Endothelial cell of umbilical vein (primary cell): ENCODE data around the gene PRELID3B. TPM values are rescaled to one million over a fixed set of nuclear protein-coding genes. Genes with fewer than 3 reads are reported as not detected.
"Not testable (repeated sequence)": the region's sequence is repeated elsewhere in the genome, so short reads cannot be mapped to it uniquely, and the experiment has no call there.

Experiments used
- BruUV-seq: library from RNA; stranded (reverse); fragments of 400-500 nt; replicated peaks from 2 replicates; lab custom pipeline; 2021; lab: Mats Ljungman, UMichigan
- CTCF ChIA-PET: fragments of 300-600, 350-600 bp; sonication (Branson Sonifier 250); formaldehyde crosslinking; loops from one replicate; lab custom pipeline; 2021; ENCODE audit warnings: antibody characterized with exemption, inconsistent platforms; lab: Charles Lee
- POLR2A ChIA-PET: fragments of 300-600, 350-600 bp; sonication (Branson Sonifier 250); formaldehyde crosslinking; loops from one replicate; lab custom pipeline; 2021; ENCODE audit warnings: antibody characterized with exemption, inconsistent platforms; lab: Charles Lee
- DNase-seq: peaks from one replicate; pipeline ENCODE4 v3.0.0-alpha.2; 2011; ENCODE audit warnings: low read depth, low spot score
- FAIRE-seq: peaks from 2 replicates; lab custom pipeline; 2011; peaks lifted over from hg19 to GRCh38; lab: Jason Lieb, UNC
- H2AFZ ChIP-seq: 2 replicates; pipeline ENCODE4 v1.6.0; 2012; ENCODE audit warnings: low read depth, low read length, control low read depth, inconsistent platforms
- H3K27ac ChIP-seq: 2 replicates; pipeline ENCODE4 v1.5.1; 2011; ENCODE audit warnings: low read depth, mild to moderate bottlenecking, control low read depth, low read length, moderate library complexity; ENCODE audit not compliant: insufficient read depth
- H3K27me3 ChIP-seq, 2 experiments: 2 replicates each; pipeline versions ENCODE4 v1.6.0 to v1.6.1; 2011; ENCODE audit warnings: low read length in 2 of 2, mixed read lengths in 1 of 2; ENCODE audit not compliant: control insufficient read depth in 2 of 2, insufficient read depth in 2 of 2
- H3K36me3 ChIP-seq, 2 experiments: 2 replicates in 1 of 2; 3 replicates in 1 of 2; pipeline ENCODE4 v1.5.1; 2011; ENCODE audit warnings: low read length in 2 of 2, mild to moderate bottlenecking in 1 of 2, moderate library complexity in 1 of 2; ENCODE audit not compliant: control insufficient read depth in 2 of 2, insufficient read depth in 2 of 2; ENCODE audit errors: extremely low read depth in 1 of 2
- H3K4me1 ChIP-seq: 3 replicates; pipeline ENCODE4 v1.5.1; 2011; ENCODE audit warnings: mild to moderate bottlenecking, low read length; ENCODE audit not compliant: control insufficient read depth, insufficient read depth; ENCODE audit errors: extremely low read depth
- H3K4me2 ChIP-seq: 2 replicates; pipeline ENCODE4 v1.6.1; 2011; ENCODE audit warnings: low read length, control low read depth, mixed read lengths; ENCODE audit not compliant: insufficient read depth
- H3K4me3 ChIP-seq, 3 experiments: fragments of 200-600 bp in 1 of 3; sonication (generic), shearing (Covaris generic) in 1 of 3; replicated peaks in 1 of 3; 2 replicates each; pipeline ENCODE4 v1.5.1; 2011 to 2016; ENCODE audit warnings: control low read depth in 3 of 3, low read length in 3 of 3, mild to moderate bottlenecking in 2 of 3, inconsistent platforms in 1 of 3, low read depth in 1 of 3, moderate library complexity in 1 of 3; ENCODE audit not compliant: insufficient read depth in 1 of 3
- H3K79me2 ChIP-seq: 2 replicates; pipeline ENCODE4 v1.6.0; 2012; ENCODE audit warnings: low read length, inconsistent platforms; ENCODE audit not compliant: control insufficient read depth, insufficient read depth
- H3K9ac ChIP-seq: replicated peaks from 2 replicates; pipeline ENCODE3; 2011; ENCODE audit warnings: low read length, control low read depth; ENCODE audit not compliant: insufficient read depth; ENCODE audit errors: extremely low read depth
- H3K9me1 ChIP-seq: replicated peaks from 3 replicates; pipeline ENCODE4 v1.6.0; 2011; ENCODE audit warnings: mild to moderate bottlenecking, low read length; ENCODE audit not compliant: control insufficient read depth, insufficient read depth; ENCODE audit errors: extremely low read depth
- H3K9me3 ChIP-seq: replicated peaks from 2 replicates; pipeline ENCODE4 v1.5.1; 2012; ENCODE audit warnings: low read length, inconsistent platforms; ENCODE audit not compliant: control insufficient read depth, insufficient read depth
- H4K20me1 ChIP-seq: replicated peaks from 2 replicates; pipeline ENCODE3; 2011; ENCODE audit warnings: mild to moderate bottlenecking, low read length; ENCODE audit not compliant: control insufficient read depth, insufficient read depth; ENCODE audit errors: extremely low read depth
- CTCF ChIP-seq, 2 donors: IDR thresholded peaks; 1 replicate in 1 of 2; 2 replicates in 1 of 2; pipeline ENCODE4 v1.5.1; 2011; ENCODE audit warnings: low read length in 2 of 2, mild to moderate bottlenecking in 2 of 2, moderate library complexity in 2 of 2, control low read depth in 1 of 2, inconsistent platforms in 1 of 2, low read depth in 1 of 2; ENCODE audit not compliant: insufficient read depth in 1 of 2; ENCODE audit errors: extremely low read depth in 1 of 2
- EZH2 ChIP-seq: IDR thresholded peaks from 2 replicates; pipeline ENCODE4 v1.6.1; 2012; ENCODE audit warnings: borderline replicate concordance, low read depth, mild to moderate bottlenecking, moderate library complexity, low read length, inconsistent platforms; ENCODE audit not compliant: severe bottlenecking
- FOS ChIP-seq: IDR thresholded peaks from 2 replicates; pipeline ENCODE4 v1.6.1; 2011; ENCODE audit warnings: mild to moderate bottlenecking, low read length, moderate library complexity, borderline replicate concordance; ENCODE audit not compliant: insufficient read depth
- GATA2 ChIP-seq: IDR thresholded peaks from 2 replicates; pipeline ENCODE4 v1.7.0; 2011; ENCODE audit warnings: low read depth, mild to moderate bottlenecking, moderate library complexity, mixed read lengths, low read length; ENCODE audit not compliant: insufficient read length, insufficient read depth
- JUN ChIP-seq: IDR thresholded peaks from 2 replicates; pipeline ENCODE4 v1.6.1; 2011; ENCODE audit warnings: borderline replicate concordance, low read depth; ENCODE audit not compliant: insufficient read length, insufficient read depth
- MYC ChIP-seq: IDR thresholded peaks from one replicate; pipeline ENCODE4 v1.6.1; 2011; ENCODE audit warnings: mild to moderate bottlenecking, low read depth, low read length
- POLR2A ChIP-seq: IDR thresholded peaks from 2 replicates; pipeline ENCODE4 v1.6.1; 2012; ENCODE audit warnings: low read depth, mild to moderate bottlenecking, control low read depth, low read length
- POLR2AphosphoS5 ChIP-seq: IDR thresholded peaks from 2 replicates; pipeline ENCODE4 v1.6.1; 2012; ENCODE audit warnings: low read depth, mild to moderate bottlenecking, control low read depth, low read length, moderate library complexity; ENCODE audit not compliant: insufficient read depth
- dilution Hi-C: fragments of 300-500 bp; cut with MboI; formaldehyde crosslinking; loops from one replicate; pipeline ENCODE4 v1.15.0; 2019; ENCODE audit warnings: low sequenced_read_pairs; ENCODE audit not compliant: extremely low pct_ligation_motif_present
- intact Hi-C: fragments of 100-400 bp; cut with micrococcal nuclease; formaldehyde crosslinking; loops from one replicate; pipeline ENCODE4 v1.10.0; 2022
- polyA plus RNA-seq, 4 experiments: library from polyadenylated mRNA; depleted of rRNA in 3 of 4; stranded (reverse) in 3 of 4; unstranded in 1 of 4; fragments of >200 nt; gene quantifications; 2 replicates each; pipeline versions ENCODE4 v1.2.1 to v1.2.3, GENCODE V29; 2011 to 2012; ENCODE audit warnings: missing spikeins in 1 of 4
- total RNA-seq: library from RNA; stranded (reverse); gene quantifications from 2 replicates; pipeline ENCODE4 v1.2.3, GENCODE V29; 2021
- TF ChIP-seq, protein P1 (sequence below): IDR thresholded peaks from 2 replicates; pipeline ENCODE4 v1.6.1; 2011; ENCODE audit not compliant: insufficient read depth, insufficient read length

The PRELID3B gene
- total and polyA plus RNA-seq, 2 donors (not counting 3 experiments of a cell fraction or from before 2014, with no cell fraction given), result 14.9 to 57.2 TPM

DNA sequence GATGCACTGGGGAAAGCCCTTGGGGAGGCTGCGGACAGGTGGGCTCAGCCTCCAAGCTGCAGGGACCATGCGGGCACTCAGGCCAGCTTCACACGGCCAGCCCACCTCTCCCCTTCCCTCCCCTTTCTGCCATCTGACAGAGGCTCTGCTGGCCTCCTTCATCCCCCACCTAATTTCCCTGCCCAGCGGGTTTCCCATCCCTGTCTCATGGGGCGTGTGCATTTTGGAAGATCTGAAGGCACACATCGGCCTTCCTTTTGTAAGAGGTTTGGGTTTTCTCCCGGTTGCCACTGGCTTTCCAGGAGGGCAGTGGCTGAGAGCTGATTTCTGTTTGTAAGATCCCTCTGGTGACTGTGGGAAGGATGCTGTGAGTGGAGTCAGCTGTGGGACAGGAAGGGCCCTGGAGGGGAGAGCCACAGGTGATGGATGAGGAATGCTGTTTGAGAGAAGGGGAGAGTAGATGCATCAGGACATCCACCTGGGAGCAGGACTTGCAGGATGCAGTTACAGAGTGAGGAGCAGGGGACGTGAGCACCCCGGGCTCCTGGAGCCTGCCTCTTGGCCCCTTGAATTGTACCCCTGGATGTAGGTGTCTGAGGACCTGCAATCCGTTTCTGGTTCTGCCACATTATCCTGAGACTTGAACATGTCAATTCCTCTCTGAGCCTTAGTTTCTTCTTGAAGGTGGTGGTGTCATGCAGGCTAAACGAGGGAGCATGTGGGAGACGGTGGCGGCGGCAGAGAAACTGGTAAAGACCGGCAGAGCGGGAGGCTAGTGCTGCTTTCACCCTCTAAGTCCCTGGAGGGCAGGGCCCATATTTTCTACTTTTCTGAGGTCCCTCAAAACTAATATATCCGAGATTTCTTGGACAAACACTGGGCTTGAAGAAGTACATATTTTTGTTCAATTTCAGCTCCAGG, 29.3 kb downstream of the PRELID3B start:
- Histone ChIP-seq H3K79me2 (no peaks in the 10 kb centered on the region), H3K4me2 (no peak overlapping the region), H3K36me3 (no peaks in the 10 kb centered on the region), H3K4me3 (no peak overlapping the region), H3K27ac (no peak overlapping the region), H3K4me1 (peaks cover 28% of the 10 kb centered on the region), H3K9me3 (no peaks in the 10 kb centered on the region), H3K9me1 (no peaks in the 10 kb centered on the region), H3K9ac (no peak overlapping the region), H2AFZ (no peak overlapping the region), H3K27me3 (no peaks in the 10 kb centered on the region), H4K20me1 (no peaks in the 10 kb centered on the region)
- TF ChIP-seq, protein P1, sequence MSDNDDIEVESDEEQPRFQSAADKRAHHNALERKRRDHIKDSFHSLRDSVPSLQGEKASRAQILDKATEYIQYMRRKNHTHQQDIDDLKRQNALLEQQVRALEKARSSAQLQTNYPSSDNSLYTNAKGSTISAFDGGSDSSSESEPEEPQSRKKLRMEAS, result no peak
- no peak for TF ChIP-seq JUN
- TF ChIP-seq EZH2, result no peak
- TF ChIP-seq FOS, result no peak
- TF ChIP-seq GATA2, result no peak
- no peak for TF ChIP-seq MYC
- no peak for TF ChIP-seq POLR2A
- TF ChIP-seq CTCF (IDR thresholded peaks at IDR 0.05; ENCODE audit: extremely low read depth in 1 of 2, insufficient read depth in 1 of 2, low read depth in 1 of 2, low read length in 2 of 2), result no peak
- no peak for TF ChIP-seq POLR2AphosphoS5
- FAIRE-seq (no peak), DNase-seq (no peak)
- BruUV-seq, result no TSS peak
- intact Hi-C loops (loop anchor here (10.0 kb wide), 2 partner anchors 358 to 932 kb away; partner anchors contain the start of genes FAM217B, PPP1R3D and STX16), dilution Hi-C loops (no loop called here)
- CTCF ChIA-PET, result interaction anchor here (0.8 kb wide), 1 partner anchor 12 kb away, joined by 3 read pairs; no protein-coding TSS in a partner anchor
- POLR2A ChIA-PET, result no interaction called here

- BruUV-seq, H3K27me3 ChIP-seq, DNase-seq, H3K36me3 ChIP-seq, H3K9me1 ChIP-seq, dilution Hi-C loops, H4K20me1 ChIP-seq, H3K4me3 ChIP-seq, POLR2A ChIA-PET, H3K79me2 ChIP-seq, H3K9me3 ChIP-seq: not testable (repeated sequence)
- H2AFZ ChIP-seq, result peak overlapping the region; percentile 20
- CTCF ChIA-PET, result interaction anchor here (1.0 to 2.0 kb wide), 3 partner anchors 18 to 210 kb away, joined by 4 to 7 read pairs (median 6); partner anchors contain the start of gene ATP5F1E
- H3K4me2 ChIP-seq, result peak overlapping the region; percentile 36
- H3K4me1 ChIP-seq, result peaks cover 25% of the 10 kb centered on the region
- intact Hi-C loops, result loop anchor here (1.0 to 10.0 kb wide), 7 partner anchors 20 to 933 kb away; partner anchors contain the start of genes ATP5F1E, FAM217B, NELFCD and PPP1R3D
- H3K9ac ChIP-seq, result peak overlapping the region; percentile 52
- peak; percentile 8 for FAIRE-seq
- H3K27ac ChIP-seq, result peak overlapping the region; percentile 95
Observed at GRCh38 chr20:59011874-59012157, 30.8 kb downstream of the PRELID3B start.
